CD4-positive, alpha-beta T cell treated with Interleukin-17A for 1 hour (primary cell): ENCODE data around the gene FUCA1.
"Not testable (repeated sequence)": the region's sequence is repeated elsewhere in the genome, so short reads cannot be mapped to it uniquely, and the experiment has no call there.

Experiments
- DNase-seq: peaks from one replicate; pipeline ENCODE4 v3.0.0-alpha.2; 2020

The FUCA1 gene

GRCh38 chr1:23895082-23895481, 27.0 kb upstream of the FUCA1 start:
- DNase-seq = no peak

- DNase-seq = no peak
Measured at GRCh38 chr1:23889074-23889473, 21.0 kb upstream of the FUCA1 start.

- DNase-seq = no peak
Measured at GRCh38 chr1:23885222-23885621, 17.1 kb upstream of the FUCA1 start.

DNA sequence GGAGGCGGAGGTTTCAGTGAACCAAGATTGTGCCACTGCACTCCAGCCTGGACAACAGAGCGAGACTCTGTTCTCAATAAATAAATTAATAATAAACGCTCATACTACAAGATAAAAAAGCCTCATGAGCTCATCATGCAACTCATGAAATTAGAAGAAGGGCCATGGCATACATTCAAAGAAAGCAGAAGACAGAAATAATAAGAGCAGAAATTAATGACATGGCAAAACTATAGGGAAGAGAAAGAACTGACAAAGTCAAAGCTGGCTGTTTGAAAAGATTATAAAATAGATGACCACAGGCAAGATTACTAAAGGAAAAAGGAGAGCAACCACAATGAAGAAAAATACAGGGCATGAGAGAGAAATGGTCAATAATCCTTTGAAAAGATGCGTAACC, 14.7 kb upstream of the FUCA1 start:
- DNase-seq = no peak

GRCh38 chr1:23879809-23880208, 11.7 kb upstream of the FUCA1 start:
- DNase-seq = no peak

DNA sequence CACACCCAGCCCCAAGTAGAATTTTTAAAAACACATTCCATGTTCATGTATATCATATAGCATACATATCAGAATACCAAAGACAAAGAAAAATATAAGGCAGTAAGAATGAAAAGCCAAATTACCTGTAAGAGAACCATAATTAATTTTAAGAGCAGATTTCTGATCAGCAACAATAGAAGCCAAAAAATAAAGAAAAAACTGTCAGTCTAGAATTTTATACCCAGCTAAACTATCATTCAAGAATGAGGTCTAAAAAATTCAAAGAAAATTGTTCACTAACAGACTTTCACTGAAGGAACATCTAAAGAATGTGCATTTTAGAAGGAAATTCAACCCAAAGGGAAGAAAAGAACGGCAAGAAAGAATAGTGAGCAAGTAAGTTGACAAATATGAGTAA, 10.6 kb upstream of the FUCA1 start:
- no peak for DNase-seq

- DNase-seq = no peak
Measured at GRCh38 chr1:23875382-23875781, 7.3 kb upstream of the FUCA1 start.

DNA sequence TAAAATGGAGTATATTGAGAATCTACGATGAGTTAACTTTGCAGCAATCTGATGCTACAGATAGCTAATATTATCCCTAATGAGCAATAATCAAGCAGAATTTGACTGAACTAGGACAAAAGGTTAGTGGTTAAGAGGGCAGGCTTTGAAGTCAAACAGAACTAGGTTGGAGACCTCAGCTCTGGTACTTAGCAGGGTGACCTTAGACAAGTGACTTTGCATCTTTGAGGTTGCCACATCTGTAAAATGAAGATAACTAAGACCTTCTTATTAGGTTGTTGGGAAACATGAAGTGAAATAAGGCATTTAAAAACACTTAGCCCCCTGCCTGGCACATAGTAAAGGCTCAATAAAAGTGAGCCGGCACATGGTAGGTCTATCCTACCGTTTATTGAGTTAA, 4.3 kb upstream of the FUCA1 start:
- no peak for DNase-seq

DNA sequence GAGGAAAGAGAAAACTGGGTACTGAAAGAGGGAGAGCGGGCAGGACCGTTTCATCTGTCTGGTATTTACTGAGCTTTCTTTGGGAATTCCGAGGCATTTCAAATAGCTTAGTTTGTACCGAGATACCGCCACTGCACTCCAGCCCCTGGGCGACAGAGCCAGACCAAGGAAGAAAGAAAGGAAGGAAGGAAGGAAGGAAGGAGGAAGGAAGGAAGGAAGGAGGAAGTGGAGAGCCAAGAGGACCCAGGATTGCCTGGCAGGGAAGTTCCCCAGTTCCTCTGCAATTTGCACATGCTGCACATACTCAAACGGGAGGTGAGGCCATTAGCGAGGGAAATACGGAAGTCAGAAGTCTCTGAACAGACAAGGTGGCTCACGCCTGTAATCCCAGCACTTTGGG, 961 bp upstream of the FUCA1 start:
- no peak for DNase-seq

DNA sequence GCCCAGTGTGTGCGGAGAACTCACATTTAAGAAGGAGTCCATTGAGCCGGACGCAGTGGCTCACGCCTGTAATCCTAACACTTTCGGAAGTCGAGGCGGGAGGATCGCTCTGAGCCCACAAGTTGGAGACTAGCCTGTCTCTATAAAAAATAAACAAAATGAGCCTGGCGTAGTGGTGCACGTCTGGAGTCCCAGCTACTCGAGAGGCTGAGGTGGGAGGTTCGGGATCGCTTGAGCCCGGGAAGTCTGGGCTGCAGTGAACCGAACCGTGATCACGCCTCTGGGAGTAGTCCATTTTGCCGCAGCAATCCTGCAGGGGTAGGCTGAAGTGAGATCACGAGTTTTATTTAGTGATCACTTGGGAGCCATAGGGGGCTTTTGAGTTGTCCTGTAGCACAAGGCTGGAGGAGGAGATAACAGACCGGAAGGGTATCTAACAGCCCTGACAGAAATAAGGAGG, 497 bp upstream of the FUCA1 start:
- no peak for DNase-seq

GRCh38 chr1:23867542-23867894, 572 bp downstream of the FUCA1 start:
- DNase-seq = no peak

DNA sequence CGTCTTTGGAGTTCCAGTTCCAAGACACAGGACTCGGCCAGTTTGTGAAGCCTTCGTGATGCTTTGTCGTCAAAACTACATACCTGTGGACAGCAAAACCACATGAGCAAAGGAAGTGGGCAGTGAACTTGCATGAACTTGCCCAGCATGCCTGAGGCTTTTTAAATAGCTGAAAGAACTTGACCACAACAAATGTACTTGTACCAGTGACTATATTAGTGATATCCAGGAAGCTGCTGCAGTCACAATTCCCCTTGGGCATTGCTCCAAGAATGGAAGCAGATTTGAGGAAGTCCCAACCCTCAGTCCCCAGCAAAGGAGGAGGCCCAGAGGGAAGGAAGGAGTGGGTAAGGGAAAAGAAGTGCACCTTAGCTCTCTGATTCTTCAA, 2.6 kb downstream of the FUCA1 start:
- DNase-seq = no peak

DNA sequence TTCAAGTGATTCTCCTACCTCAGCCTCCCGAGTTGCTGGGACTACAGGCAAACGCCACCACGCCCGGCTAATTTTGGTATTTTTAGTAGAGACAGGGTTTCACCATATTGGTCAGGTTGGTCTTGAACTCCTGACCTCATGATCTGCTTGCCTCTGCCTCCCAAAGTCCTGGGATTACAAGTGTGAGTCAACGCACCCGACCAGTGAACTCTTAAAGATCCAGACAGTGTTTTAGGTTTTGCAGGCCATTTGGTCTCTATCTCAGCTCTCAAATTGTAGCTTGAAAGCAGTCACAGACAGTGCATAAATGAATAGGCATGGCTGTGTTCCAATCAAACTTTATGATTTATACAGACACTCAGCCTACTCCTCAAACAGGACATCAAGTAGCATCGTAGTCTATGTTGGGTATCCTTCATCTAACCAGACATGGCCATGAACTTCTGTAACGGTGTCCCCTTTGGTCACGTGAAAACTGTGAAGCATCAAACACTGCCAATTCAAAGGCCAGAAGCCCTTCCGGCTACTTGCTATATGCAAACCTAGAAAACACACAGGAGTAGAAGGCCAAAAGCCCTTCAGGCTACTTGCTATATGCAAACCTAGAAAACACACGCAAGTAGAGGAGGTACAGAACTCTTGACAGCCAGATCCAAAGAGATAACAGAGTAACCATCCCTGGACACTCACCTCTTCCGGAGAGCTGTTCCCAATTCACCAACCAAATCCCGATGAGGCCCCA, 3.1 kb downstream of the FUCA1 start:
- DNase-seq = no peak

- no peak for DNase-seq
Measured at GRCh38 chr1:23862640-23863039, 5.5 kb downstream of the FUCA1 start.

DNA sequence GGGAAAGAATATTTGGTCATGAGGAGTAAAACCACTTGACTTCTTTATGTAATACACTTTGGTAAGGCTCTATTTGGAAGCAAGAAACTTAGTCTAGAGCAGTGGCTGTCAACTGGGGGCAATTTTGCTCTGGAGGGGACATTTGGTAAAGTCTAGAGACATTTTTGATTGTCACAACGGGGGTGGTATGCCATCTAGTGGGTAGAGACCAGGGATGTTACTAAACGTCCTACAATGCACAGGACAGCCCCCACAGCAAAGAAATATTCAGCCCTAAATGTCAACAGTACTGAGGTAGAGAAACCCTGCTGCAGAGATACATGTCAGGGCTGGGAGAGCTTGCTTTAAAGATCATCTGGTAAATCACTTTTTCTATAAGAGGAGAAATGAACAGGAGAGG, 13.5 kb downstream of the FUCA1 start:
- peak; percentile 22 for DNase-seq

DNA sequence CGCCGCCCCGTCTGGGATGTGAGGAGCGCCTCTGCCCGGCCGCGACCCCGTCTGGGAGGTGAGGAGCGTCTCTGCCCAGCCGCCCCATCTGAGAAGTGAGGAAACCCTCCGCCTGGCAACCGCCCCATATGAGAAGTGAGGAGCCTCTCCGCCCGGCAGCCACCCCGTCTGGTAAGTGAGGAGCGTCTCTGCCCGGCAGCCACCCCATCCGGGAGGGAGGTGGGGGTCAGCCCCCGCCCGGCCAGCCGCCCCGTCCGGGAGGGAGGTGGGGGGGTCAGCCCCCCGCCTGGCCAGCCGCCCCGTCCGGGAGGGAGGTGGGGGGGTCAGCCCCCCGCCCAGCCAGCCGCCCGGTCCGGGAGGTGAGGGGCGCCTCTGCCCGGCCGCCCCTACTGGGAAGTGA, 15.0 kb downstream of the FUCA1 start:
- not testable (repeated sequence) for DNase-seq

- DNase-seq = not testable (repeated sequence)
Measured at GRCh38 chr1:23851406-23851805, 16.7 kb downstream of the FUCA1 start.

GRCh38 chr1:23848673-23849616, 19.1 kb downstream of the FUCA1 start:
- DNase-seq = no peak

DNA sequence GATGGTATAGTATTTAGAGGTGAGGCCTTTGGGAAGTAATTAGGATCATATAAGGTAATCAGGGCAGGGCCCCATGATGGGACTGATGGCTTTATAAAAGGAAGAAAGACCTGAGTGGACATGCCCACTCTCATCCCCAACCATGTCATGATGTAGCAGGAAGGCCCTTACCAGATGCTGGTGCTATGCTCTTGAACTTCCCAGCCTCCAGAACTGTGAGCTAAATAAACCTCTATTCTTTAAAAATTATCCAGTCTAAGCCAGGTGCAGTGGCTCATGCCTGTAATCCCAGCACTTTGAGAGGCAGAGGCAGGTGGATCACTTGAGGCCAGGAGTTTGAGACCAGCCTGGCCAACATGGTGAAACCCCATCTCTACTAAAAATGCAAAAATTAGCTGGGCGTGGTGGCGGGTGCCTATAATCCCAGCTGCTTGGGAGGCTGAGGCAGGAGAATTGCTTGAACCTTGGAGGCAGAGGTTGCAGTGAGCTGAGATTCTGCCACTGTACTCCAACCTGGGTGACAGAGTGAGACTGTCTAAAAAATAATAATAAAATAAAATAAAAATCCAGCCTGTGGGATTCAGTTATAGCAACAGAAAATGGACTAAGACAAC, 20.5 kb downstream of the FUCA1 start:
- DNase-seq = not testable (repeated sequence)

DNA sequence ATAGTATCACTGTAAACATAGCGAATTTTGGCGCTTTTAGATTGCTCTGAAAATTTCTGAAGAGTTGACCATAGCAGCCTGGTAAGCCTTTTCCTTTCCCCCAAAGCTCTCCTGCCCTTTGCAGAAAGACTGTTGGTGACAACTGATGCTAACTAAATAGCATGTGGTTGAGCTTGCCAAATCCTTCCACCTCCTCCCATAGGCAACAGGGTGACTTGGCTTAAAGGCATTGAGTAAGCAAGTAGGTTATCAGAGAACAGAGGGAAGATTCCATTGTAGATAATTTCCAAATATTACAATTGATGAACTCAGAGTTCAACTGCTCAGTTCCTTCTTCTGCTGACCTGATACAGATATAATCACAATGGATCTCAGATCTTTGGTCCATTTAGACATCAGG, 22.9 kb downstream of the FUCA1 start:
- no peak for DNase-seq

DNA sequence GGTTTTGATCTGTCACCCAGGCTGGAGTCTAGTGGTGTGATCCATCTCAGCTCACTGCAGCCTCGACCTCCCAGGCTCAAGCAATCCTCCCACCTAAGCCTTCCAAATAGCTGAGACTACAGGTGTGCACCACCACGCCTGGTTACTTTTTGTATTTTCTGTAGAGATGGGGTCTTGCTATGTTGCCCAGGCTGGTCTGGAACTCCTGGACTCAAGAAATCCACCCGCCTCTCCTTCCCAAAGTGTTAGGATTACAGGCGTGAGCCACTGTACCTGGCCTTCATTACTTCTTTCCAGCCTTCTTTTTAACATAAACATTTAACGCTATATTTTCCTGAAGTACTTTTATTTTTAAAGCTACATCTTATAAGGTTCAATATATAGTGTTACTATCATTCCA, 24.4 kb downstream of the FUCA1 start:
- DNase-seq = no peak

GRCh38 chr1:23838401-23838866, 29.7 kb downstream of the FUCA1 start:
- DNase-seq = peak; percentile 82

- DNase-seq = no peak
Measured at GRCh38 chr1:23837908-23838307, 30.2 kb downstream of the FUCA1 start.

DNA sequence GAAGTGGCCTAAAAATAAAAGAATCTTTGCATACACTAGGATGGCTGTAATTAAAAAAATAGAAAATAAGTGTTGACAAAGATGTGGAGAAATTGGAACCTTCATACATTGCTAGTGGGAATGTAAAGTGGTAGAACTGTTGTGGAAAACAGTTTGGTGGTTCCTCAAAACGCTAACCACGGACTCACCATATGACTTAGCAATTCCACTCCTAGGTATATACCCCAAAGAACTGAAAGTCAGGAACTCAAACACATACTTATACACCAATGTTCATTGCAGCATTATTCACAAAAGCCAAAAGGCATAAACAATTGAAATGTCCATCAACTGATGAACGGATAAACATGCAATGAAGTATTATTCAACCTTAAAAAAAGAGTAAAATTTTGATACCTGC, 32.1 kb downstream of the FUCA1 start:
- DNase-seq = no peak
